Thyroid gland (tissue), 4 donors: ENCODE data around the gene PRM3.

ENCODE experiments used
- CTCF ChIP-seq, 6 experiments: fragments of 200-600 bp in 3 of 6; fragments of 450-650 bp in 3 of 6; sonication (generic) in 3 of 6; IDR thresholded peaks; one replicate each; pipeline ENCODE4 v1.5.1; 2016 to 2019; ENCODE audit warnings: antibody characterized with exemption in 6 of 6, mild to moderate bottlenecking in 2 of 6, inconsistent platforms in 1 of 6, moderate library complexity in 1 of 6
- POLR2A ChIP-seq, 2 donors: fragments of 450-650 bp; IDR thresholded peaks; one replicate each; pipeline ENCODE4 v1.6.1; 2017; ENCODE audit warnings: antibody characterized with exemption in 2 of 2, mild to moderate bottlenecking in 2 of 2, moderate library complexity in 1 of 2

- TF ChIP-seq POLR2A (IDR thresholded peaks at IDR 0.05) (no peak), CTCF (IDR thresholded peaks at IDR 0.05) (no peak)
These were observed 4.3 kb upstream of the PRM3 start for GRCh38 chr16:11277607-11278337.
